Tibial nerve (tissue), 3 donors: ENCODE data around the gene CACNG7.

ENCODE experiments used
- CTCF ChIP-seq, 5 experiments: fragments of 200-600 bp in 3 of 5; fragments of 450-650 bp in 2 of 5; sonication (generic) in 3 of 5; IDR thresholded peaks; one replicate each; pipeline ENCODE4 v1.5.1; 2016 to 2019; ENCODE audit warnings: antibody characterized with exemption in 5 of 5, mild to moderate bottlenecking in 3 of 5, moderate library complexity in 2 of 5
- POLR2A ChIP-seq, 2 donors: fragments of 450-650 bp; IDR thresholded peaks; one replicate each; pipeline ENCODE4 v1.6.1; 2017; ENCODE audit warnings: antibody characterized with exemption in 2 of 2, mild to moderate bottlenecking in 2 of 2, moderate library complexity in 2 of 2

DNA sequence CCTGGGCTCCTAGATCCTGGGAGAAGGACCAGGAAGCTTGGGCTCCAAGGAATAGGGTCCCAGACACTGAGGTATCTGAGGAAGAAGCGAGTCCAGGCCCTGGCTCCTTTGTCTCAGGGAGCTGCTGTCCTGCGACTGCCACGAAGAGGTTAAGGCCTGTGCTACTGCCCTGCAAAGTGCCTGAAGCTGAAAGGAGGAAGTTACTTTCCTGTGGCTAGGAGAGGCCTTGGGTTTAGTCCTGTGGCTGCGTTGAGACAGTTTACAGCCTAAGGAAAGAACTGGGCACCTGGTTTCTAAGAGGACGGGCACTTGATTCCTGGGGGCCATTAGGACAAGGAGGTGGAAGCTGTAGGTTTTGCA lies 38.6 kb upstream of the CACNG7 start:
- TF ChIP-seq CTCF (IDR thresholded peaks at IDR 0.05) (no peak), POLR2A (IDR thresholded peaks at IDR 0.05) (no peak)
